Thoracic aorta (tissue), 2 donors: ENCODE data around the gene WDR27. TPM values are rescaled to one million over a fixed set of nuclear protein-coding genes. Genes with fewer than 3 reads are reported as not detected.

Experiments
- ATAC-seq: fragments of 150-250 bp; one replicate; pipeline ENCODE4 v1.8.0; 2017; ENCODE audit warnings: low read depth; ENCODE audit not compliant: insufficient number of reproducible peaks, low FRiP score
- DNase-seq: peaks from one replicate; pipeline ENCODE4 v3.0.0-alpha.2; 2020; ENCODE audit warnings: low spot score
- H3K27ac ChIP-seq, 2 donors: fragments of 200-600 bp; sonication (generic); 1 replicate in 1 of 2; 2 replicates in 1 of 2; pipeline ENCODE4 v1.5.1; 2016; ENCODE audit warnings: mild to moderate bottlenecking in 2 of 2, moderate library complexity in 2 of 2
- H3K27me3 ChIP-seq: fragments of 200-600 bp; sonication (generic); replicated peaks from 2 replicates; pipeline ENCODE4 v1.6.0; 2016; ENCODE audit warnings: mild to moderate bottlenecking; ENCODE audit not compliant: insufficient read depth
- H3K36me3 ChIP-seq: fragments of 200-600 bp; sonication (generic); one replicate; pipeline ENCODE4 v1.5.1; 2016
- H3K4me1 ChIP-seq, 2 donors: fragments of 200-600 bp; sonication (generic); 1 replicate in 1 of 2; 2 replicates in 1 of 2; pipeline versions ENCODE4 v1.5.1 to v1.6.0; 2016; ENCODE audit warnings: low read depth in 2 of 2, mild to moderate bottlenecking in 1 of 2; ENCODE audit not compliant: control insufficient read depth in 1 of 2
- H3K4me3 ChIP-seq: fragments of 200-600 bp; sonication (generic); 2 replicates; pipeline ENCODE4 v1.5.1; 2016; ENCODE audit warnings: mild to moderate bottlenecking
- H3K9me3 ChIP-seq: fragments of 200-600 bp; sonication (generic); 2 replicates; pipeline ENCODE4 v1.5.1; 2016
- total RNA-seq, 2 donors: library from RNA; depleted of rRNA; stranded (reverse); fragments of >200 nt; gene quantifications; one replicate each; pipeline versions ENCODE4 v1.1.0 to v1.2.3, GENCODE V29; 2016
- TF ChIP-seq, protein P1 (sequence below): fragments of 200-600 bp; sonication (generic); IDR thresholded peaks from one replicate; pipeline ENCODE4 v1.5.1; 2019; ENCODE audit warnings: antibody characterized with exemption

Gene WDR27
- total RNA-seq, 2 donors from 2014 or later, result 22.5 to 48.2 TPM

DNA sequence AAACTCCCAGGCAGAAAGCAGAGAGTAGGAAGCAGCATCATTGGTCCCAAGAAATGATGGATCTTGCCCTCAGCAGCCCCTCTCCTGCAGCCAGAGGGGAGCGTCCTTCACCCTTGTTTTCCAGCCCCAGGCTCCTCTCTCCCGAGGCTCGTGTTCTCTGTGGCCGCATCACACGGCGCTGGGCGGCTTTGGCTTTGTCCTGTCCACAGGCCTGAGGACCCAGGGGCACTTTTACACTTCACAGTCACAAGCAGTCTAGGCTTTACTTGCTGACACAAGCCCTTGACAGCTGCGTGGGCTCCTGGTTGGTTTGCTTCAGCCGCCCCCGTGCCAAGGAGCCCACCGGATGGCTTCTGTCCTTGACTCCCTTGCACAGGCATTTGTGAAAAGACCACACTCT is 272.8 kb downstream of the WDR27 start:
- H3K27ac ChIP-seq, result no peak overlapping the region
- H3K4me3 ChIP-seq, result no peak overlapping the region
- H3K27me3 ChIP-seq, result no peaks in the 10 kb centered on the region
- no peaks in the 10 kb centered on the region for H3K36me3 ChIP-seq
- TF ChIP-seq, protein P1, sequence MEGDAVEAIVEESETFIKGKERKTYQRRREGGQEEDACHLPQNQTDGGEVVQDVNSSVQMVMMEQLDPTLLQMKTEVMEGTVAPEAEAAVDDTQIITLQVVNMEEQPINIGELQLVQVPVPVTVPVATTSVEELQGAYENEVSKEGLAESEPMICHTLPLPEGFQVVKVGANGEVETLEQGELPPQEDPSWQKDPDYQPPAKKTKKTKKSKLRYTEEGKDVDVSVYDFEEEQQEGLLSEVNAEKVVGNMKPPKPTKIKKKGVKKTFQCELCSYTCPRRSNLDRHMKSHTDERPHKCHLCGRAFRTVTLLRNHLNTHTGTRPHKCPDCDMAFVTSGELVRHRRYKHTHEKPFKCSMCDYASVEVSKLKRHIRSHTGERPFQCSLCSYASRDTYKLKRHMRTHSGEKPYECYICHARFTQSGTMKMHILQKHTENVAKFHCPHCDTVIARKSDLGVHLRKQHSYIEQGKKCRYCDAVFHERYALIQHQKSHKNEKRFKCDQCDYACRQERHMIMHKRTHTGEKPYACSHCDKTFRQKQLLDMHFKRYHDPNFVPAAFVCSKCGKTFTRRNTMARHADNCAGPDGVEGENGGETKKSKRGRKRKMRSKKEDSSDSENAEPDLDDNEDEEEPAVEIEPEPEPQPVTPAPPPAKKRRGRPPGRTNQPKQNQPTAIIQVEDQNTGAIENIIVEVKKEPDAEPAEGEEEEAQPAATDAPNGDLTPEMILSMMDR, result no peak
- H3K4me1 ChIP-seq, result peaks cover 0 to 7% of the 10 kb centered on the region in 2 donors
- ATAC-seq (no peak), DNase-seq (no peak)
- H3K9me3 ChIP-seq, result peaks cover 17% of the 10 kb centered on the region

DNA sequence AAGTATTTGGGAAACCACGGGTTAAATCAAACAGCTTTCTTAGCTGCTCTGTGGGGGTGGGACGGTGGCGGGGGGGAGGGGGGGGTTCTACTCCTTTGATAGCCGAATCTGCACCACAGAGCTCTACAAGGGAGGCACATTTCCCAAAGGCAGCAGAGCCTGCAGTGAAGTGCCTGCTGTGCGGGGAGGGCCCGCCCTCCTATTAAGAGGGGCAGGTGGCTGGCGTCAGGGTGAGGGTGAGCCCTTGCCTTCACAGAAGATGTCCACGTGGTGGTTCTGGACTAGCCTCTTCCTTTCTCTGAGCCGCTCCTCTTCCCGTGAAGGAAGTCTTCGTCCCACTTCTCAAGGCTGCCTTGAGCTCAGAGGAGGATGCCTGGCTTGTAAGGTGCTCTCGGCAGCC is 273.3 kb downstream of the WDR27 start:
- DNase-seq (no peak), ATAC-seq (no peak)
- Histone ChIP-seq H3K36me3 (no peaks in the 10 kb centered on the region), H3K4me1 (peaks cover 0 to 7% of the 10 kb centered on the region in 2 donors), H3K27ac (no peak overlapping the region), H3K9me3 (peaks cover 15% of the 10 kb centered on the region), H3K27me3 (no peaks in the 10 kb centered on the region), H3K4me3 (no peak overlapping the region)
- TF ChIP-seq, protein P1, result no peak

DNA sequence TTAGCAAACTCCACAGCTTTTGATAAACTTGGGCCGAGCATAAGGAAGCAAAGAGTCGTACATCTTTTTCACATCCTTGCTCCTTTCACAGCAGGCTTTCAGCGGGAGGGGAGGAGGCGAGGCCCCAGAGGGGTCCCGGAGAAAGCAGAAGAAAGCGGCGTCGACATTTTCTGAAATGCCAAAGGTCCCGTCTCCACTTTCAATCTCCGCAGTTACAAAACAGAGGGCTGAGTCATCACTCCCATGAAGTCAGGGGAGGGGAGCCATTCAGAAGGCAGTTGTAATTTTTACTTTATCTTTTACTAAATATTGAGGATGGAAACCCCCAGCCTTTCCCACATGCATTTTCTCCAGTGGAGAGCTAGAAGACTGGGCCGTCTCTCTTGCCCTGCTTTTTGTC is 274.0 kb downstream of the WDR27 start:
- Histone ChIP-seq H3K4me3 (peak overlapping the region; percentile 45), H3K36me3 (no peaks in the 10 kb centered on the region), H3K9me3 (peaks cover 15% of the 10 kb centered on the region), H3K27me3 (no peaks in the 10 kb centered on the region), H3K27ac (peak overlapping the region; percentile 31 to 35), H3K4me1 (peaks cover 0 to 7% of the 10 kb centered on the region in 2 donors)
- DNase-seq (no peak), ATAC-seq (peak; percentile 35)
- TF ChIP-seq, protein P1, result no peak

DNA sequence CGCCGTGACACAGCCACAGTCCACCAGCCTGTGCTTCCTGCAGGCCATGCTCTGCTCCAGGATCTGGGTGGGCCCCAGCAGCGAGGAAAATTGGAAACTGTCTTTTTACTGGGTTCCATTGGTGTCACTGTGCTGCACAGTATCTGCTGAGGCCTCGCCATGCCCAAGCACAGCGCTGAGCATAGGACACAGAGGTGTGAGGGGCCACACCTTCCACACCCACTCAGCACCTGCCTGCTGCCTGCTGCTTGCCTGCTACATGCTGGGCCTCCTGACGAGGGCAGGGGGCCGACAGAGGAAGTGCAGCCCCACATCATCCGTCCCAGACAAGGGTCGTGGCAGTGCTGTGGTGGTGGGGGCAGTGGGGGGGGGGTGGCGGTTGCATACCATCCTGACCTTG is 275.2 kb downstream of the WDR27 start:
- DNase-seq, result no peak
- TF ChIP-seq, protein P1, result no peak
- Histone ChIP-seq H3K4me3 (no peak overlapping the region), H3K27ac (no peak overlapping the region), H3K9me3 (peaks cover 10% of the 10 kb centered on the region), H3K27me3 (no peaks in the 10 kb centered on the region), H3K4me1 (peaks cover 0 to 7% of the 10 kb centered on the region in 2 donors), H3K36me3 (no peaks in the 10 kb centered on the region)
- ATAC-seq, result no peak

DNA sequence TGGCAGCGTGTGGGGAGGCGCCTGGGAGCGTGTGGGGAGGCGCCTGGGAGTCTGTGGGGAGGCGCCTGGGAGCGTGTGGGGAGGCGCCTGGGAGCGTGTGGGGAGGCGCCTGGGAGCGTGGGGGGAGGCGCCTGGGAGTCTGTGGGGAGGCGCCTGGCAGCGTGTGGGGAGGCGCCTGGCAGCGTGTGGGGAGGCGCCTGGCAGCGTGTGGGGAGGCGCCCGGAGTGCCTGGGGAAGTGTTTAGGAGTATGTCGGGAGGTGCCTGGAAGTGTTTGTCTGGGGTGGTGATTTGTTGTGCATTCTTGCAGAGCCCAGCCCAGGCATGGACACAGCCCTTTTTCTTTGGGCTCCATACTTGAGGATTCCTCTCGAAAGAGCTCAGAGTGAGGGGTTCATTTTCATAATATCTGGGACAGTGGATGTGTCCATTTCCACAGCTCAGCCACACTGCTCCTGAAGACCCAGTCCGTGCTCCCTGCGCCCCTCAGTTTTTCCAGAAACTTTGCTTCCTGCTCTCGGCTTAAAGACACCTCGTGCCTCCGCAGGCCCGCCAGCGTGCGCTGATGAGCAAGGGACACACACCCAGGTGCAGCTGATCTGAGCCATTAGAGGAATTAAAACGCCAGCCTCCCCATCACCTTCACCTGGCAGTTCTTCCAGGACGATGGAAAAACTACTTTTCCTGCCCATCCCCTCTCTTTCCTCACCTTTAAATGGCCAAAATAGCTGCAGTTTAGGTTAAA is 276.0 kb downstream of the WDR27 start:
- ATAC-seq (no peak), DNase-seq (no peak)
- peaks cover 0 to 7% of the 10 kb centered on the region in 2 donors for H3K4me1 ChIP-seq
- TF ChIP-seq, protein P1, result no peak
- peak overlapping the region in 1 of 2 donors; percentile 59 for H3K27ac ChIP-seq
- H3K36me3 ChIP-seq, result no peaks in the 10 kb centered on the region
- no peaks in the 10 kb centered on the region for H3K27me3 ChIP-seq
- H3K9me3 ChIP-seq, result peaks cover 2% of the 10 kb centered on the region
- H3K4me3 ChIP-seq, result no peak overlapping the region
